ENCODE results near the gene MYLK3. TPM values are rescaled to one million over a fixed set of nuclear protein-coding genes. Genes with fewer than 3 reads are reported as not detected.

MYLK3 gene
- polyA plus RNA-seq, 5 donors: 0.40 to 0.99 (median 0.46) TPM

DNA sequence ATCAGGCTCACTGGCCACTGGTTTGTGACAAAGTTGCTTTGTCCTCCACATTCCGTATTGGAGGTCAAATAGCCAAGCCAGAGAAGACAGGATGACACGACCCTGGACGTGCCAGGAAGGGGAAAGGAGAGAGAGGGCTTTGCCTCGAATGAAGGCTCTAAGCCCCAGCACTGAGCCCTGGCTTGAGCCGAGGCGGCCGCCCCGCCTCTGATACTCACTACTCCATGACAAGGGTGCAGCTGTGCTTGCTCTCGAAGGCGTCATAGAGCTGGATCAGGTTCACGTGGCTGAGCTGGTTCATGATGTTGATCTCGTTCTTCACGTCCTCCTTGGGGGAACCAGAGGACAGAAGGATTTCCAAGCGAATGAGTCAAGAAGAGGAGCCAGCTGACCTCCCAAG is 19.3 kb downstream of the MYLK3 start:
- no peak for DNase-seq

DNA sequence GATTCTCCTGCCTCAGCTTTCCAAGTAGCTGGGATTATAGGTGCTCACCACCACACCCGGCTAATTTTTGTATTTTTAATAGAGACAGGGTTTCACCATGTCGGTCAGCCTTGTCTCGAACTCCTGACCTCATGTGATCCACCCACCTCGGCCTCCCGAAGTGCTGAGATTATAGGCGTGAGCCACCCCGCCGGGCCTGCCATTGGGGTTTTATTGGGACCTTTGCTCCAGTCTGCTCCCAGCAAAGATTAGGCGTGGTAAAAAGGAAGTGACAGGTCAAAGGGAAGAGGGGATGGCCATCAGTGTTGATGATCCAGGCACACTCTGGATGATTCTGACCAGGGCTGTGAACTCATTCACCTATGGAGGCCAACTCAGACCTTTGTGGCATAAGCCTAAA is 20.5 kb downstream of the MYLK3 start:
- DNase-seq: no peak

DNA sequence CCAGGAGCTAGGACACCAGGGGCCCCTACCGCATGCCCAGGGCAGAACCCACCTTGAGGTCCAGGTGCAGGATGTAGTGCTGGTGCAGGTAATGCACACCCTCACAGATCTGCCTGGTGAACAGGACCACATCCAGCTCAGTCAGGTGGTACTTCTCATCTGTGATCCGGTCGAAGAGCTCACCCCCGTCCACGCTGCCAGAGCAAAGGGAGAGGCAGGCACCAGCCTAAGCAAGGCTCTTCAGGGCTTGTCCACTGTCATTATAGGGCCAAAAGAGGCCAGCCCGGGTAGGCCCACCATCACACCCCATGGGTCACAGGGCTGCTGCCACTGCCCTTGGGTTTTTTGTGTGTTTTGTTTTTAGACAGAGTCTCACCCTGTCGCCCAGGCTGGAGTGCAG is 21.0 kb downstream of the MYLK3 start:
- no peak for DNase-seq

DNA sequence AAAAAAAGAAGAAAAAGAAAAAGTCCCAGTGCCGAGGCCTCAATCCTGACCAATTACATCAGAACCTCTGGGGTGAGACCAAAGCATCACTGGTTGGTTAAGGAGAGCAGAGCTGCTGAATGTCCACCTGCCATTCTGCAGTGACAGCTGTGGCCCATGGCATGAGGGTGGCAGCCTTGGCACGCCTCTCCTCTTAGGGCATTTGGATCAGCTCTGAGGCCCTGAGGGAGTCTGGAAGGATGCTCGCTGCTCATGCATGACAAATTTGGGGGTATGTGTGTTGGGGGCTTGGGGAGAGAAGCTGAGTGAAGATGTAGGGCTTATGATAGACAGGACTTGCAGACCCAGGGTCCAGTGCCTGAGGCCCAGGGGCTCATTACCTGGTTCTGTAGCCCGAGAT is 26.3 kb downstream of the MYLK3 start:
- no peak for DNase-seq

DNA sequence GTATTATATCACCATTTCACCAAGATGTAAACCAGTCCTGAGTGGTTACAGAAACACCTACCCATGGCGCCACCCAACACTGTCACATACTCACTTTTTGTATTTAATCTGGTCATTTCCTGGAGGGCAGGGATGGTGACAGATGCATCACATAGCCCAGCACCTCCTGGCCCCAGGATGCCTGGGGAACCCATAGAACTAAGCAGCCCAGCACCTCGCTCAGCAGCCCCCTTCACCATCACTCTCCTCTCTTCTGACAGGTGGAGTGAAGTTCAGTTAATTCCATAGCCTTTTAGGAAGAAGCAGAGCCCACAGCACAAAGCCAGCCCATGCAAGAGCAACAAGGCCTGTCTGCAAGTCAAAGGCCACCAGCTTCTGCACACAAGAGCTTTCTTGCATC is 27.5 kb downstream of the MYLK3 start:
- DNase-seq: no peak

DNA sequence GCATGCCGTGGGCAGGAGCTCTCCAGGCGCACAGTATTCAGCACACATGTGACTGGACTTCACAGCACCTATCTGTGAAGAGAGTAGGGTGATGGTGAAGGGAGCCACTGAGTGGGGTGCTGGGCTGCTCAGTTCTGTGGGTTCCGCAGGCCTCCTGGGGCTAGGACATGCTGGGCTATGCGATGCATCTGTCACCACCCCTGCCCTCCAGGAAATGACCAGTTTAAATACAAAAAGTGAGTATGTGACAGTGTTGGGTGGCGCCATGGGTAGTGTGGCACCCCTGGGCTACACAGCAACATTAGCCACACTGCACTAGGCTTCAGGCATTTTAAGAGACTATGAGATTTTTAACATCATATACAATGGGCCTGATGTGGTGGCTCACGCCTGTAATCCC is 28.6 kb downstream of the MYLK3 start:
- no peak for DNase-seq

DNA sequence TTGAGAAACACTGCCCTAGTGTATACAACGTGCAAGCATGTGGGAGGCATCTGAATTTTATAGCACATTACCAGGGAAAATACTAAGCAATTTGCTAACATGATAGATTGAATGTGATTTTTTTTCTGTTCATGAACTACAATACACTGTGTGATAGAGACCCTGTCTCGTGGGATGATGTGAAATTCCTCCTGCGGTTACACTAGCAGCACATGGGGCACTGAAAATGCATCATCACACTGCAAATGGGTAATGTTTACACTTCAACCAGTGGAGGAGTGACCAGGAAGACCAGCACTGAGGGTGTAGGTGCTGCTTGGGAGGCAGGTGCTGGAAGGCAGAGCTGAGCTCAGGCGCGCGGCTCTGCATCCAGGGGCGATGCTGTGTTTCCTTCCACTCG is 29.9 kb downstream of the MYLK3 start:
- DNase-seq: no peak

DNA sequence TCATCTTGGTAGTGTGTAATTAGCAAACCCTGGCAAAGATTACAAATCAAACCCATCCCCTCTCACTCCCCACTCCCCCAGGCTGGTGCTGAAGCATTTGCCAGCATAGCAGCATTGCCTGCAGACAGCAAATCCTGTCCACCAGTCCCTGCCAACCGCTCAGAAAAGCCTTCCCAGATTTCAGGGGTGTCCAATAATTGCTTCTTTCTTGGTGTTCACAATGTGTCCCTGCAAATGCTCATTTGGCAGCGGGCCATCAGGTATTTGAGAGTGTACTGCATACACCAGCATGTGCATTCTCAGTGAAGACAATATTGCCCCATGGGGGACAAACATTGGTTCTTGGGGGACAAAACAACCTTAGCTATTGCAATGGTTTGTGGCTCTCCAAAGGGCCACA is 30.5 kb downstream of the MYLK3 start:
- DNase-seq: no peak

DNA sequence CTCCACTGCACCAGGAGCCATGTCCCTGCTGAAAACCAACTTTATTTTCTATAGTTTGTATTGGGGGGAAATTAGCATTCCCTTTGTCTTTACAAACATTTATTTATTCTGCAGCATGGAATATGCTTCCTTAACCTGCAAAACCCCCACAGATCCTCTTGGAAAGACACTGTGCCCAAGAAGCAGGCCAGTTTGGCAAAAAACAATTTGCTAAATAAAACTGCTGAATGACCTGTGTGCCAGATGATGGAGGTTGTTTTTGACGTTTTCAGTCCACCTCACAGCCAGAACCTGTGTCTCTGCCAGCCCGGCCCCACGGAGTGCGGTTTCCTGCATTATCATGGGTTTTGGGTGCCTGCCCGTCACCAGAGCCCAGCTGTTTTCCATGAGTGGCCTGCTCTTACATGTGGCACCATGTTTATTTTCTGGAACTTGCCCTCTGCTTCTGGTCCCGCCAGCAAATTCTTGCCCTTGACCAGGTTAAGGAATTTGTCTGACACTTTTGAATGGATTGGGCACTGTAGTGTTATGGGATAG is 32.3 kb downstream of the MYLK3 start:
- DNase-seq: no peak

DNA sequence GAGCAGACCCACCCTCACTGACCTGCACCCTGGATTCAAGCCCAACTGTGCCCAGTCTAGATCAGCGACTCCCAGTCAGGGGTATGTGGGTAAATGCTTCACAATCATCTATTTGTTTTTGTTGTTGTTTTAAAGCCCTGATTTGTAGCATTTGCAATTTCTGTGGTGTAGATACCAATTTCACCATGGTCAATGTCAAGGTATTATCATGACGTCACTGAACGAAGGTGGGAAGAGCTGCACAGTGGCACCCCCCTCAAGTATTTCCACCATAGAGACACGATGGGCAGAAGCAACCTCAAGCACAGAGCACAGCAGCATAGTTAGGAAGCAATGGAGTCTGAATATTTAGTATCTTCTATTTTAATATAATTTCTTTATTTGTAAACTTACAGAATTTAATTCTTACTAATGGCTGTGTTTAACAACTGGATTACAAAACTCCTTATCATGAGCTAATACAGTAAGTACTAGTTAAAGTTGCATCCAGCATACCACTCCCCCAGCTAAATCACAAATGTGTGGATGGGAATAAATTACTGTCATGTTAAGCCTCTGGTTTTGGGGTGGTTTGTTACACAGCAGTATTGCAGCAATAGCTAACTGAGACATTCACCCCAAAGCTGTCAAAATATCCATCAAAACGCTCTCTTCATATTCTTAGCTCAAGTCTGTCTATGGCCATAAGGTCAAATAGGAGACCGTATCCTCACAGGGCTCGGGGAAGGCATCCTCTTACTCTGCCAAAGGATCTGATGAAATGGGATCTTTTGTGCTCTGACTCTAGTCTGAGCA is 33.1 kb downstream of the MYLK3 start:
- no peak for DNase-seq

DNA sequence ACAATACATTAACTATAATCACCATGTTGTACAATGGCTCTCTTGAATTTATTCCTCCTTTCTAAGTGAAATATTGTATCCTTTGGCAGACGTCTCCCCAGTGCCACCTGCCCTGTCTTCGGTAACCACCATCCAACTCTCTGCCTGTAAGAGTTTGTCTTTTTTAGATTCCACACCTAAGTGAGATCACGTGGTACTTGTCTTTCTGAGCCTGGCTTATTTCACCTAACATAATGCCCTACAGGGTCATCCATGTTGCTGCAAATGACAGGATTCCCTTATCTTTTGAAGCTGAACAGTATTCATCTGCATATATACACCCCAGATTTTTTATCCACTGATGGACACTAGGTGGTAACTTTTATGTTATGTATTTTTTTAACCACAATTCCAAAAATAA is 34.5 kb downstream of the MYLK3 start:
- DNase-seq: no peak

DNA sequence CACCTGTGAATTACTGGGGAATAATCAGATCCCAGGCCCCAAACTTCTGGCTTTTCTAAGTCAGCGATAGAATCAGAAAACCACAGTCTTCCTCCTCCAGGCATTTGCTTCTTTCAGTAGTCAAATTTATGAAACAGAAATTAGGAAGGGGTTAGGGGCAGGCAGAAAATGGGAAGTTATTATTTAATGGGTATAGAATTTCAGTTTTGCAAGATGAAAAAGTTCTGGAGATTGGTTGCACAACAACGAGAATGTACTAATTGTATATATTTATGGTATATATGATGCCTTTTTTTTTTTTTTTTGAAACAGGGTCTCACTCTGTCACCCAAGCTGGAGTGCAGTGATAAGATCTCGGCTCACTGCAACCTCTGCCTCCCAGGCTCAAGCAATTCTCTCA is 35.2 kb downstream of the MYLK3 start:
- no peak for DNase-seq

DNA sequence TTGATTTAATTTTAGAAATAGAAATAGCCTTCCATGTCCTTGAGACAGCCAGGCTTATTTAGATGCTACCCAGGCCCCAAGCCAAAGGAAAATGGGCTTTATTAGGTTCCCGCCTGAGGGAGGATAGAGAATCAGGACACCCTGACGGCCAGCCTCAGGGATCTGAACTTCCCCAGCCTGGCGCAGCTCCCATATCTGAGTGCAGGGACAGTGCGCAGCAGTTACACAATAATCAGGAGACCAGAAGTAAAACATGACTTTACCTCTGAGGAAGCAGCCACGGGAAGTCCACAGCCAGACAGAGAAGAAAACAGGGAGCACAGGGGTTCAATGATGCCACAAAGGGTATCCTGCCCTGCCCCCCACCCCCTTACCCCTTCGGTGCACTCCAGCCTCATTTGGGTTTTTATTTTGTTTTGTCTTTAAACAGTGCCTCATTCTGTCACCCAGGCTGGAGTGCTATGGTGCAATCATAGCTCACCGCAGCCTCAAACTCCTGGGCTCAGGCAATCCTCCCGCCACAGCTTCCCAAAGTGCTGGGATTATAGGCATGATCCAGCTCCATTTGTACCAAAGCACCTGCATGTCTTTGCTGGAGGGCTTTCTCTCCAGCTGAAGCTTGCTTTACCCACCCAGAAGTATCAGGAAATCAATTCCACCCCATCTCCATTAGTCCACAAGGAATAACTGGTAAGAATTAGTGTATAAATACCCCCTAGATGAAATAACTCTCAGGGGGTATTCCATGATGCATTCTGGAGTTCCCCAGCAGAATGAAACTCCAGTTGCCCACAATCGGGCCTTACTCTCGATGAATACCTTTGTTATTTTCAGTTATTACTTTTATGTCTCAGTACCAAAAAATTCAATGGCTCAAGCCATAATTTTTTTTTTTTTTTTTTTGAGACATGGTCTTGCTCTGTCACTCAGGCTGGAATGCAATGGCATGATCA is 36.8 kb downstream of the MYLK3 start:
- DNase-seq: no peak

DNA sequence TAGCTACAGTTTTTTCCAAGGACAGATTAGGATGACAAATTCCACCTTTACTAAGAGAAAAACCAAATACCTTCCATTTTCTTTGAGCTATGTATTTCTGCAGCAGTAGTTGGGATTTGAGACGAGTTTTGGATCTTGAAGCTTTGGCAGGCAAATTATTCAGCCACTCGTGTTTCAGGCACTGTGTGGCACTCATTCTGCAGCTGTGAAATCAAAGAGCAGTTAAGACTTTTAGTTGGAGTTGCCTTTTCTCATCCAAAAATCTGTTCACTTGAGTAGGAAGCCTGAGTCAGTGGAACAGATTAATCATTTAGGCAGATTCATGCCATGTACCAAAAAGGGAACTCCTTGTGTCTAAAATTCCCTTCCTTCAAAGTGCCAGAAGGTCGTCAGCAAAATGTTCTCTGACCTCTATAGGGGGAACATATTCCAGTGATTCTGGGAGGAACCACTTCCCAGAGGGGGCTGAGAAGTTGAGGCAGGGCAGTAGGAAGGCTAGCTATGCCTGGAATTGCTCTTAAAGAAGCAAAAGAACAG is 38.6 kb downstream of the MYLK3 start:
- DNase-seq: no peak

DNA sequence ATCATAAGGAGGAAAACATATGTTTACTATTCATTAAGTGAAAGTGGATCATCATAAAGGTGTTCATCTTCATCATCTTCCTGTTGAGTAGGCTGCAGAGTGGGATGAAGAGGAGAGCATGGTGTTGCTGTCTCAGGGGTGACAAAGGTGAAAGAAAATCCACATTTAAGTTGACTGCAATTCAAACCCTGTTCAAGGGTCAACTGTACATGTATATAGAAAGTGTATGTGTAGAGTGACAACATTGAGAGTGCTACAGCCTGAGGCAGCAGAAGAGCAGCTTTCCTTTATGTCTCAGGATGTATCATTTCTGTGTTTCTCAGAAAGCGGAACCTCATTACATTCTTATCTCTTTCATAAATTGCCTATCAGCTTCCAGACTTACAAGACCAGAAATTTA is 41.5 kb downstream of the MYLK3 start:
- DNase-seq: no peak

DNA sequence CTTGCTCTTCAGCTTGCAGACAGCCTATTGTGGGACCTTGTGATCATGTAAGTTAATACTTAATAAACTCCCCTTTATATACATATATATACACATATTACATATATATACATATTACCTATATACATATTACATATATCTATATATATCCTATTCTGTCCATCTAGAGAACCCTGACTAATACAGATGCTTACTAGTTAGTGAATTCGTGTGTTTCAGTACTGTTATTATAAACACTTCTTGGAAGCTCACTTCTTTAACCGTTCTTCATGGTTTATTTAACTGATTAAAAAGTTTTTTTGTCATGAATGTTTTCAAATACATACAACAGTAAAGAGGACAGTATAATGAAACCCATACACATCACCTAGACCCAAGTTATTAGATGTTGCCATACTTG is 46.1 kb downstream of the MYLK3 start:
- no peak for DNase-seq

DNA sequence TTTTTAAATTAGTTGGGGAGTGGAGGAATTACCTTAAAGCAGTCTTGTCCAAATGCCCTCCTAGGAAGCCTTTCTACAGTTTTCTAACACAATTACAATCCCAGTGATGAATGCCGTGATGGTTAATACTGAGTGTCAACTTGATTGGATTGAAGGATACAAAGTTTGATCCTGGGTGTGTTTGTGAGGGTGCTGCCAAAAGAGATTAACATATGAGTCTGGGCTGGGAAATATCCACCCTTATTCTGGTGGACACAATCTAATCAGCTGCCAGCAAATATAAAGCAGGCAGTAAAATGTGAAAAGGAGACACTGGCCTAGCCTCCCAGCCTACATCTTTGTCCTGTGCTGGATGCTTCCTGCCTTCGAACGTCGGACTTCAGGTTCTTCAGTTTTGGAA is 46.5 kb downstream of the MYLK3 start:
- no peak for DNase-seq

DNA sequence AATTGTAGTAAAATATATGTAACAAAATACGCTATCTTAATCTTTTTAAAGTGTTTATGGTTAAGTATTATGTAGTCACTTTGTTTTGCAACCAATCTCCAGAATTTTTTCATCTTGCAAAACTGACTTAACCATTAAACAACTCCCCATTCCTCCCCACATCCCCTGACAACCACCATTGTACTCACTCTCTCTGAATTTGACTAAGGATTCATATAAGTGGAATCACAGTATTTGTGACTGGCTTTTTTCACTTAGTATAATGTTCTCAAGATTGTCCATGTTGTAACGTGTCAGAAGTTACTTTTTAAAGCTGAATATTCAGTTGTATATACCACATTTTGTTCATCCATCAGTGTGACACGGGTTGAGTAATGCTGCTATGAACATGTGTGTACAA is 48.1 kb downstream of the MYLK3 start:
- no peak for DNase-seq

DNA sequence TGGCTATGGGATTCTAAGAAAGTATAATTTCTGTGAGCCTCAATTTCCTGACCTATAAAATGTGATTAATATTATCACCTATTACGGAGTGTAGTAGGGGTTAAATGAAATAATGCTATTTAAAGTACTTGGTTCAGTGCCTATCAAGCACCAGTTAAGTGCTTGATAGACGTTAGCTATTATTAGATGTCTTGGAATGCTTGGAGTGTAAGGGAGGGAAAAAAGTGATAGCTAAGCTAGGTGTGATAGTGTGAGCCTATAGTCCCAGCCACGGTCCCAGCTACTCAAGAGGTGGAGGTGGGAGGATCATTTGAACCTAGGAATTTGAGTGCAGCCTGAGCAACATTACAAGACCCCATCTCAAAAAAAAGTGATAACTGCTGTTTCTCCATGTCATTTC is 51.2 kb downstream of the MYLK3 start:
- DNase-seq: no peak

DNA sequence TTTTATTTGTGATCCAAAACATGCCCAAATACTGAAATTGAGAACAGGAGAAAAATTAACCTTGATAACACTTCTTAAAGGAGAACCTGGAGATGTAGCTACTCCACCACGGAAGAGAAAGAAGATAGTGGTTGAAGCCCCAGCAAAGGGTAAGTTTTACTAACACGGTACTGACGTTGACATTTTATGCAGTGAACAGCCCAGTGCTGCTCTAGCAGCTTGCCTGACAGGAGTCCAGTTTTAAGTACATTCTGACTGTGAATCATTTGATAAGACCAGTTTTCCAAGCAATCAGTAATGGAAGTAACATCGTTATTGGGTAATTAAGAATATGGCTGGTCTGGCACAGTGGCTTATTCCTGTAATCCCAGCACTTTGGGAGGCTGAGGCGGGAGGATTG is 52.2 kb downstream of the MYLK3 start:
- DNase-seq: no peak

DNA sequence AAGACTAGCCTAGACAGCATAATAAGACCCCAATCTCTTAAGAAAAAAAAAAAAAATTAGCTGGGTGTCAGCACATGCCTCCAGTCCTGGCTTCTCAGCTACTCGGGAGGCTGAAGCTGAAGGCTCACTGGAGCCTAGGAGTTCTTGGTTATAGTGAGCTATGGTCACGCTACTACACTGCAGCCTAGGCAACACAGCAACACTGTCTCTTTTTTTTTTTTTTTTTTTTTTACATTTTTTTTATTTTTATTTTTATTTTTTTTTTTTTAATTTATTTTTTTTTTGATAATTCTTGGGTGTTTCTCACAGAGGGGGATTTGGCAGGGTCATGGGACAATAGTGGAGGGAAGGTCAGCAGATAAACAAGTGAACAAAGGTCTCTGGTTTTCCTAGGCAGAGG is 54.5 kb downstream of the MYLK3 start:
- no peak for DNase-seq

DNA sequence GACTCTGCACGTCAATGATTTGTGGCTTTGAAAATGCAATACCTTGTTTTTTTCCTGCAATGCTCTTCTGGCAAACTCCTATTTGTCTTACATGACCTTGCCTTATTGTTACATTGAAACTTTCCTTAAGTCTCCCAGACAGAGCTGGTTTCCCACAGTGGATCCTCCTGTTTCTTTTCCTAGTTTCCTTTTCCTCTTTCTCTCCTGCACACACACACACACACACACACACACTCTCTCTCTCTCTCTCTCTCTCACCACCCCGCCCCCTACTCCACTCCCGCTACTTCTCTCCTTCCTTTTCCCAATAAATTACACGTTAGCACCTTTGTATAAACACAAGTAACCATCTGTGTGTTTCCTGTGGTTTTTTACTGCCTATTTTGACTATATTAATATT is 56.4 kb downstream of the MYLK3 start:
- DNase-seq: no peak

All from right lung (tissue), 5 donors.